ENCODE results near the gene NTM.

DNA sequence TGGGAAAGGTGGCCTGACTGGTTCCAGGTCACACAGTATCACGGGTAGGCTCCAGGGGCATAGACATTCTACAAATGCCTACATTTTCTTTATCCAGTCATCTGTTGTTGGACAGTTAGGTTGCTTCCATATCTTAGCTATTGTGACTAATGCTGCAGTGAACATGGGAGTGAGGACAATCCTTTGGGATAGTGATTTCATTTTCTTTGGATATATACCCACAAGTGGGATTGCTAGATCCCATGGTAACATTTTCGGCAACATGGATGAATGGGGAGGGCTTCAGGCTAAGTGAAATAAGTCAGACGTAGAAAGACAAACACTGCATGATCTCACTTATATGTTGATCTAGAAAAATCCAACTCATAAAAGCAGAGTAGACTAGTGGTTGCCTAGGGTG is 744.3 kb downstream of the NTM start:
- TF ChIP-seq, protein P1, sequence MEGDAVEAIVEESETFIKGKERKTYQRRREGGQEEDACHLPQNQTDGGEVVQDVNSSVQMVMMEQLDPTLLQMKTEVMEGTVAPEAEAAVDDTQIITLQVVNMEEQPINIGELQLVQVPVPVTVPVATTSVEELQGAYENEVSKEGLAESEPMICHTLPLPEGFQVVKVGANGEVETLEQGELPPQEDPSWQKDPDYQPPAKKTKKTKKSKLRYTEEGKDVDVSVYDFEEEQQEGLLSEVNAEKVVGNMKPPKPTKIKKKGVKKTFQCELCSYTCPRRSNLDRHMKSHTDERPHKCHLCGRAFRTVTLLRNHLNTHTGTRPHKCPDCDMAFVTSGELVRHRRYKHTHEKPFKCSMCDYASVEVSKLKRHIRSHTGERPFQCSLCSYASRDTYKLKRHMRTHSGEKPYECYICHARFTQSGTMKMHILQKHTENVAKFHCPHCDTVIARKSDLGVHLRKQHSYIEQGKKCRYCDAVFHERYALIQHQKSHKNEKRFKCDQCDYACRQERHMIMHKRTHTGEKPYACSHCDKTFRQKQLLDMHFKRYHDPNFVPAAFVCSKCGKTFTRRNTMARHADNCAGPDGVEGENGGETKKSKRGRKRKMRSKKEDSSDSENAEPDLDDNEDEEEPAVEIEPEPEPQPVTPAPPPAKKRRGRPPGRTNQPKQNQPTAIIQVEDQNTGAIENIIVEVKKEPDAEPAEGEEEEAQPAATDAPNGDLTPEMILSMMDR (IDR thresholded peaks at IDR 0.05; ENCODE audit: low read depth, low read length): no peak
- TF ChIP-seq EZH2phosphoT487 (IDR thresholded peaks at IDR 0.05; ENCODE audit: low read depth): no peak

All from OCI-LY3 (cell line).